DOHH2 (cell line): ENCODE measurements around the gene EPHA6.

Experiments used
- CTCF ChIP-seq: fragments of 200-600 bp; sonication (generic); IDR thresholded peaks from one replicate; pipeline ENCODE4 v1.5.1; 2014; ENCODE audit warnings: antibody characterized with exemption, mild to moderate bottlenecking, low read depth, low read length; ENCODE audit not compliant: poor library complexity, severe bottlenecking
- EZH2phosphoT487 ChIP-seq: fragments of 200-600 bp; sonication (generic); IDR thresholded peaks from 2 replicates; pipeline ENCODE4 v1.6.1; 2017; ENCODE audit warnings: borderline replicate concordance, mild to moderate bottlenecking, antibody characterized with exemption, low read length, moderate library complexity, mixed read lengths

GRCh38 chr3:97232393-97233034, 418.1 kb downstream of the EPHA6 start:
- TF ChIP-seq CTCF = no peak
- TF ChIP-seq EZH2phosphoT487 = no peak
